Activated CD4-positive, alpha-beta T cell treated with anti-CD3 and anti-CD28 coated beads, Interleukin-2, amount 50 U/mL, for 24 hours (primary cell): ENCODE results near the gene CXCL16.
"Not testable (repeated sequence)": the region's sequence is repeated elsewhere in the genome, so short reads cannot be mapped to it uniquely, and the experiment has no call there.

Experiments used
- DNase-seq, 2 donors: peaks; one replicate each; pipeline ENCODE4 v3.0.0-alpha.2; 2020; ENCODE audit warnings: low read depth in 1 of 2, low spot score in 1 of 2

CXCL16 gene

GRCh38 chr17:4721203-4722135 is 18.3 kb downstream of the CXCL16 start:
- DNase-seq = no peak

- DNase-seq = no peak
These were observed 18.9 kb downstream of the CXCL16 start for GRCh38 chr17:4720787-4721186.

GRCh38 chr17:4719684-4720221 is 20.0 kb downstream of the CXCL16 start:
- no peak for DNase-seq

- no peak for DNase-seq
These were observed 20.6 kb downstream of the CXCL16 start for GRCh38 chr17:4719146-4719545.

- no peak for DNase-seq
These were observed 21.5 kb downstream of the CXCL16 start for GRCh38 chr17:4718276-4718675.

GRCh38 chr17:4717791-4718190 is 21.9 kb downstream of the CXCL16 start:
- no peak for DNase-seq

- no peak for DNase-seq
These were observed 23.6 kb downstream of the CXCL16 start for GRCh38 chr17:4716081-4716480.

GRCh38 chr17:4715063-4715744 is 24.5 kb downstream of the CXCL16 start:
- DNase-seq = no peak

GRCh38 chr17:4714340-4715062 is 25.2 kb downstream of the CXCL16 start:
- not testable (repeated sequence) for DNase-seq

GRCh38 chr17:4712526-4712925 is 27.2 kb downstream of the CXCL16 start:
- no peak for DNase-seq

- no peak for DNase-seq
These were observed 28.0 kb downstream of the CXCL16 start for GRCh38 chr17:4711661-4712181.

GRCh38 chr17:4710693-4711634 is 28.8 kb downstream of the CXCL16 start:
- DNase-seq = peak in 1 of 2 donors; percentile 32

- peak; percentile 95 for DNase-seq
These were observed 29.7 kb downstream of the CXCL16 start, which contains the start of gene ARRB2 for GRCh38 chr17:4709794-4710692. TSS of gene ARRB2 (plus strand) at chr17:4710632. CDS start at chr17:4710722, 90 bp downstream.

- peak in 1 of 2 donors; percentile 57 for DNase-seq
These were observed 31.3 kb downstream of the CXCL16 start for GRCh38 chr17:4708436-4708835.

- no peak for DNase-seq
These were observed 33.6 kb downstream of the CXCL16 start for GRCh38 chr17:4706121-4706520.

GRCh38 chr17:4704991-4705390 is 34.7 kb downstream of the CXCL16 start:
- no peak for DNase-seq

- DNase-seq = not testable (repeated sequence)
These were observed 35.2 kb downstream of the CXCL16 start for GRCh38 chr17:4704574-4704907.

GRCh38 chr17:4703330-4703691 is 36.4 kb downstream of the CXCL16 start:
- no peak for DNase-seq

- no peak for DNase-seq
These were observed 38.6 kb downstream of the CXCL16 start for GRCh38 chr17:4701116-4701515.
